GM12891 (cell line): Measurements from ENCODE around the gene MELK.

Source experiments
- PAX5 ChIP-seq: IDR thresholded peaks from 2 replicates; pipeline ENCODE4 v1.6.1; 2011; ENCODE audit warnings: low read length, moderate library complexity, mild to moderate bottlenecking; ENCODE audit not compliant: insufficient read depth, severe bottlenecking
- POLR2A ChIP-seq: IDR thresholded peaks from 2 replicates; pipeline ENCODE4 v1.6.1; 2011; ENCODE audit warnings: low read depth, low read length, control low read depth
- POLR2AphosphoS5 ChIP-seq: IDR thresholded peaks from 2 replicates; pipeline ENCODE4 v1.6.1; 2011; ENCODE audit warnings: low read depth, low read length, control low read depth
- SPI1 ChIP-seq: IDR thresholded peaks from 2 replicates; pipeline ENCODE4 v1.6.1; 2011; ENCODE audit warnings: low read depth, low read length, control low read depth
- TAF1 ChIP-seq: IDR thresholded peaks from 2 replicates; pipeline ENCODE4 v1.6.1; 2011; ENCODE audit warnings: low read depth, low read length, control low read depth

- TF ChIP-seq POLR2AphosphoS5 (no peak), POLR2A (no peak), TAF1 (no peak), PAX5 (no peak), SPI1 (no peak)
These were observed 30.3 kb downstream of the MELK start for GRCh38 chr9:36603006-36603405.
